ENCODE results near the gene EIF4ENIF1.
A peak's percentile ranks its signal among the peaks of the same experiment; 100 is the strongest.
"Not testable (repeated sequence)": the region's sequence is repeated elsewhere in the genome, so short reads cannot be mapped to it uniquely, and the experiment has no call there.

EIF4ENIF1 gene

GRCh38 chr22:31509061-31509762, 19.6 kb upstream of the EIF4ENIF1 start:
- Histone ChIP-seq H3K4me3 (ENCODE audit: insufficient read depth, low read depth, low read length, poor library complexity, severe bottlenecking) (no peak overlapping the region), H3K27ac (ENCODE audit: insufficient read depth, low read length, poor library complexity, severe bottlenecking) (no peak overlapping the region), H3K4me1 (ENCODE audit: control insufficient read depth, insufficient read depth, low read length, poor library complexity, severe bottlenecking) (no peaks in the 10 kb centered on the region), H3K36me3 (ENCODE audit: control insufficient read depth, insufficient read depth, low read length) (peaks cover 17% of the 10 kb centered on the region), H3K27me3 (replicated peaks; ENCODE audit: control insufficient read depth, insufficient read depth, low read length, poor library complexity, severe bottlenecking) (no peaks in the 10 kb centered on the region), H3K9me3 (ENCODE audit: control insufficient read depth, low read length) (no peaks in the 10 kb centered on the region)
- DNase-seq, result no peak

- H3K27ac ChIP-seq (ENCODE audit: insufficient read depth, low read length, poor library complexity, severe bottlenecking), result no peak overlapping the region
- no peaks in the 10 kb centered on the region for H3K27me3 ChIP-seq (replicated peaks; ENCODE audit: control insufficient read depth, insufficient read depth, low read length, poor library complexity, severe bottlenecking)
- no peaks in the 10 kb centered on the region for H3K9me3 ChIP-seq (ENCODE audit: control insufficient read depth, low read length)
- H3K4me3 ChIP-seq (ENCODE audit: insufficient read depth, low read depth, low read length, poor library complexity, severe bottlenecking), result no peak overlapping the region
- peaks cover 17% of the 10 kb centered on the region for H3K36me3 ChIP-seq (ENCODE audit: control insufficient read depth, insufficient read depth, low read length)
- no peaks in the 10 kb centered on the region for H3K4me1 ChIP-seq (ENCODE audit: control insufficient read depth, insufficient read depth, low read length, poor library complexity, severe bottlenecking)
- no peak for DNase-seq
These were observed 18.9 kb upstream of the EIF4ENIF1 start for GRCh38 chr22:31508536-31508935.

DNA sequence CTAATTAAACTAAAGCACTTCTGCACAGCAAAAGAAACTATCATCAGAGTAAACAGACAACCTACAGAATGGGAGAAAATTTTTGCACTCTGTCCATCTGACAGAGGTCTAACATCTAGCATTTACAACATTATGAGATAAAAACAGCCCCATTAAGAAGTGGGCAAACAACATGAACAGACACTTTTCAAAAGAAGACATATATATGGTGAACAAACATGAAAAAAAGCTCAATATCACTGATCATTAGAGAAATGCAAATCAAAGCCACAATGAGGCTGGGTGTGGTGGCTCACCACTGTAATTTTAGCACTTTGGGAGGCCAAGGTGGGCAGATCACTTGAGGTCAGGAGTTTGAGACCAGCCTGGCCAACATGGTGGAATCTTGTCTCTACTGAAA, 17.9 kb upstream of the EIF4ENIF1 start:
- not testable (repeated sequence) for H3K4me1 ChIP-seq (ENCODE audit: control insufficient read depth, insufficient read depth, low read length, poor library complexity, severe bottlenecking); H3K27ac ChIP-seq (ENCODE audit: insufficient read depth, low read length, poor library complexity, severe bottlenecking); H3K4me3 ChIP-seq (ENCODE audit: insufficient read depth, low read depth, low read length, poor library complexity, severe bottlenecking); H3K9me3 ChIP-seq (ENCODE audit: control insufficient read depth, low read length); H3K27me3 ChIP-seq (replicated peaks; ENCODE audit: control insufficient read depth, insufficient read depth, low read length, poor library complexity, severe bottlenecking); DNase-seq
- peaks cover 14% of the 10 kb centered on the region for H3K36me3 ChIP-seq (ENCODE audit: control insufficient read depth, insufficient read depth, low read length)

DNA sequence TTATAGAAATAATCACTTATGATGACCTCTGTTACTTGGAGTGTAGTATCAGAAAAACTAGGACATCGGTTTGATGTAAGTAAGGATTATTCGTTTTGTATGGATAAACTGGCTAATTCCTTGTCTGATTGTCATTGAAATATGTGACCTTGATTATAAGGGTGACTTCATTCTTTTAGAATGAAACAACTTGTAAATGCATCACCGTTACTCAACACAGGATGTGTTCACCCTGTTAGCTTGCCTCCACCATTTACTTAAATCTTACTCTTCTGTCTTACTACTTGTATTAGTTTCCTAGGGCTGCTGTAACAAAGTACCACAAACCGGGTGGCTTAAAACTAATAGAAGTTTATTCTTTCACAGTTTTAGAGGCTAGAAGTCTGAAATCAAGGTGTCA, 14.6 kb upstream of the EIF4ENIF1 start:
- H3K4me1 ChIP-seq (ENCODE audit: control insufficient read depth, insufficient read depth, low read length, poor library complexity, severe bottlenecking), result no peaks in the 10 kb centered on the region
- H3K4me3 ChIP-seq (ENCODE audit: insufficient read depth, low read depth, low read length, poor library complexity, severe bottlenecking), result no peak overlapping the region
- no peak overlapping the region for H3K27ac ChIP-seq (ENCODE audit: insufficient read depth, low read length, poor library complexity, severe bottlenecking)
- no peaks in the 10 kb centered on the region for H3K9me3 ChIP-seq (ENCODE audit: control insufficient read depth, low read length)
- DNase-seq, result no peak
- H3K27me3 ChIP-seq (replicated peaks; ENCODE audit: control insufficient read depth, insufficient read depth, low read length, poor library complexity, severe bottlenecking), result no peaks in the 10 kb centered on the region
- H3K36me3 ChIP-seq (ENCODE audit: control insufficient read depth, insufficient read depth, low read length), result peaks cover 8% of the 10 kb centered on the region

GRCh38 chr22:31503211-31503964, 13.7 kb upstream of the EIF4ENIF1 start:
- Histone ChIP-seq H3K27ac (ENCODE audit: insufficient read depth, low read length, poor library complexity, severe bottlenecking) (no peak overlapping the region), H3K27me3 (replicated peaks; ENCODE audit: control insufficient read depth, insufficient read depth, low read length, poor library complexity, severe bottlenecking) (no peaks in the 10 kb centered on the region), H3K4me1 (ENCODE audit: control insufficient read depth, insufficient read depth, low read length, poor library complexity, severe bottlenecking) (no peaks in the 10 kb centered on the region), H3K9me3 (ENCODE audit: control insufficient read depth, low read length) (no peaks in the 10 kb centered on the region), H3K4me3 (ENCODE audit: insufficient read depth, low read depth, low read length, poor library complexity, severe bottlenecking) (no peak overlapping the region), H3K36me3 (ENCODE audit: control insufficient read depth, insufficient read depth, low read length) (no peaks in the 10 kb centered on the region)
- DNase-seq, result no peak

GRCh38 chr22:31501738-31502137, 12.1 kb upstream of the EIF4ENIF1 start:
- H3K4me1 ChIP-seq (ENCODE audit: control insufficient read depth, insufficient read depth, low read length, poor library complexity, severe bottlenecking), result no peaks in the 10 kb centered on the region

DNA sequence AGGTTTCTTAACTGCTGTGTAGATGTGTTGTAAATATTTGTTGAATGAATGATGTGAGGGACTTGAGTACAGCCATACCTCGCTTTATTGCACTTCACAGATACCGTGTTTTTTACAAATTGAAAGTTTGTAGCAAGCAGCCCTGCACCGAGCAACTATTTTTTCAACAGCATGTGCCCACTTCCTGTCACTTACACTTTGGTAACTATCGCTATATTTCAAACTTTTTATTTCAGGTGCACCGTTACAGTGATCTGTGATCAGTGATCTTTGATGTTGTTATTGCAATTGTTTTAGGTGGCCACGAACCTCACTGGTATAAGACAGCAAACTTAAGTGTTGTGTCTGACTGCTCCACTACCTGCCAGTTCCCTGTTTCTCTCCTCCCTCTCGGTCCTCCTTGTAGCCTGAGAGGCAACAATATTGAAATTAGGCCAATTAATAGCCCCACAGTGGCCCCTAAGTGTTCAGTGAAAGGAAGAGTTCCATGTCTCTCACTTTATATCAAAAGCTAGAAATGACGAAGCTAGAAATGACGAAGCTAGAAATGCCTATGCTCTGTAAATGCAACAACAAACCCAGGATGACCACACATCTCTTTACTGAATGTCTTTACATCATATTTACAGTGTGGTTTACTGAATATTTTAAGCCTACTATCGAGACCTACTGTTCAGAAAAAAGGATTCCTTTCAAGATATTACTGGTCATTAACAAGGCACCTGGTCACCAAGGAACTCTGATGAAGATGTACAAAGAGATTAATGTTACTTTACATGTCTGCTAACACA, 7.7 kb upstream of the EIF4ENIF1 start:
- Histone ChIP-seq H3K9me3 (ENCODE audit: control insufficient read depth, low read length) (no peaks in the 10 kb centered on the region), H3K27ac (ENCODE audit: insufficient read depth, low read length, poor library complexity, severe bottlenecking) (peak overlapping the region; percentile 91), H3K4me1 (ENCODE audit: control insufficient read depth, insufficient read depth, low read length, poor library complexity, severe bottlenecking) (peaks cover 8% of the 10 kb centered on the region), H3K36me3 (ENCODE audit: control insufficient read depth, insufficient read depth, low read length) (no peaks in the 10 kb centered on the region), H3K4me3 (ENCODE audit: insufficient read depth, low read depth, low read length, poor library complexity, severe bottlenecking) (peak overlapping the region; percentile 70), H3K27me3 (replicated peaks; ENCODE audit: control insufficient read depth, insufficient read depth, low read length, poor library complexity, severe bottlenecking) (no peaks in the 10 kb centered on the region)
- peak in 1 of 3 donors; percentile 0 for DNase-seq

More at GRCh38 chr22:31501738-31502137, 12.1 kb upstream of the EIF4ENIF1 start:
- H3K27ac ChIP-seq (ENCODE audit: insufficient read depth, low read length, poor library complexity, severe bottlenecking), result no peak overlapping the region
- no peaks in the 10 kb centered on the region for H3K27me3 ChIP-seq (replicated peaks; ENCODE audit: control insufficient read depth, insufficient read depth, low read length, poor library complexity, severe bottlenecking)
- H3K4me3 ChIP-seq (ENCODE audit: insufficient read depth, low read depth, low read length, poor library complexity, severe bottlenecking), result no peak overlapping the region
- H3K9me3 ChIP-seq (ENCODE audit: control insufficient read depth, low read length), result no peaks in the 10 kb centered on the region
- no peak for DNase-seq
- no peaks in the 10 kb centered on the region for H3K36me3 ChIP-seq (ENCODE audit: control insufficient read depth, insufficient read depth, low read length)

GRCh38 chr22:31496735-31497146, 7.1 kb upstream of the EIF4ENIF1 start:
- Histone ChIP-seq H3K4me3 (ENCODE audit: insufficient read depth, low read depth, low read length, poor library complexity, severe bottlenecking) (peak overlapping the region; percentile 70), H3K27ac (ENCODE audit: insufficient read depth, low read length, poor library complexity, severe bottlenecking) (peak overlapping the region; percentile 91), H3K27me3 (replicated peaks; ENCODE audit: control insufficient read depth, insufficient read depth, low read length, poor library complexity, severe bottlenecking) (no peaks in the 10 kb centered on the region), H3K9me3 (ENCODE audit: control insufficient read depth, low read length) (no peaks in the 10 kb centered on the region), H3K36me3 (ENCODE audit: control insufficient read depth, insufficient read depth, low read length) (no peaks in the 10 kb centered on the region), H3K4me1 (ENCODE audit: control insufficient read depth, insufficient read depth, low read length, poor library complexity, severe bottlenecking) (peaks cover 8% of the 10 kb centered on the region)
- DNase-seq, result peak in 2 of 3 donors; percentile 20 to 40

DNA sequence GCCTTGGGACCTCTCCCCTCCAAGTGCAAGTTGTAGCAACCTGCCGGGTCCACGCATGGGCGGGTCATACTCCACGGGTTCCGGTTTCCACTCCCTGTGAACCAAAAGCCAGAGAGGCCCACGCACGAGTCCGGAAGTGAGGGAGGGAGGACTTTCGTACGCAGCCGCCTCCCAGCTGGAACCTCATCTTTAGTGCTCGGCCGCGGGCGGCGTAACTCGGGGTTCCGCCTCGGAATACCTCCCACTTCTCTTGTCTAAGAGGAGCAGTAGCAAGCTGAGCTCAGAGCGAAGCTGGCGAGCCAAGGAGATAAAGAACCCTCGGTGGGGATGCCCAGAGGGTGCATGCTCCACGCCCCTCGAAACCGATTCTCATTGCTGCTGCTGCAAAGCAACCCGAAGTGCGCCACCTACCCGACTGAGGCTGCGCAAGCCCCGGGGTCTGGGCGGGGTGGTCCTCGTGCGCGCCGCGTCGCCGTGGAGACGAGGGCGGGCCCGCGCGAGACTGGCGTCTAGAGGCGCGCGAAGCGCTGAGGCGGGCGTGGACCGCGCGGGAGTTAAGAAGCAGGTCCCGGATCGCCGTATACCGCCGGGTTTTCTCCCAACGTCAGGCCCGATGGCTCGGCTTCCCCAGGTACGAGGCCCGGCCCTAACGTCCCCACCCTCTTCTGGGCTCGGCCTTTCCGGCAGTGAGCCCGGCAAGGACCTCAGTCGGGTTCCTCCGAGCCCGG, 6.5 kb upstream of the EIF4ENIF1 start, which contains the start of gene SFI1:
TSS of gene SFI1 (plus strand) at position 530 of the 728 bp plus-strand sequence. CDS start 11,749 bp downstream, outside the sequence.
- Histone ChIP-seq H3K27ac (ENCODE audit: insufficient read depth, low read length, poor library complexity, severe bottlenecking) (peak within 1 kb of the TSS; percentile 91), H3K36me3 (ENCODE audit: control insufficient read depth, insufficient read depth, low read length) (no peaks in the 10 kb centered on the region), H3K4me1 (ENCODE audit: control insufficient read depth, insufficient read depth, low read length, poor library complexity, severe bottlenecking) (peaks cover 11% of the 10 kb centered on the region), H3K9me3 (ENCODE audit: control insufficient read depth, low read length) (no peaks in the 10 kb centered on the region), H3K4me3 (ENCODE audit: insufficient read depth, low read depth, low read length, poor library complexity, severe bottlenecking) (peak within 1 kb of the TSS; percentile 70), H3K27me3 (replicated peaks; ENCODE audit: control insufficient read depth, insufficient read depth, low read length, poor library complexity, severe bottlenecking) (no peaks in the 10 kb centered on the region)
- peak; percentile 88 to 93 (median 92) for DNase-seq

Measured in effector memory CD4-positive, alpha-beta T cell (primary cell).